Activated T-helper 1 cell treated with anti-CD3 and anti-CD28 coated beads, Interleukin-12 subunit alpha, Interleukin-12 subunit beta, Interleukin-2, Interleukin-4 antibody, amounts not matched to agents 30 ng/mL and 10 ng/mL and 1 ng/mL, durations not matched to agents 14 hours and 24 hours and 36 hours (primary cell): ENCODE data around the gene CCDC60. TPM values are rescaled to one million over a fixed set of nuclear protein-coding genes. Genes with fewer than 3 reads are reported as not detected.

ENCODE experiments used
- DNase-seq: peaks from one replicate; pipeline ENCODE4 v3.0.0; 2021; ENCODE audit warnings: low spot score
- H3K27ac Mint-ChIP-seq: one replicate; pipeline ENCODE4 v1.8.0; 2021; ENCODE audit warnings: mild to moderate bottlenecking, mixed read lengths
- H3K27me3 Mint-ChIP-seq: one replicate; pipeline ENCODE4 v1.8.0; 2022; ENCODE audit warnings: mild to moderate bottlenecking, moderate library complexity, mixed read lengths; ENCODE audit not compliant: insufficient read depth
- H3K36me3 Mint-ChIP-seq: one replicate; pipeline ENCODE4 v1.8.0; 2021; ENCODE audit warnings: low read depth, mixed read lengths
- H3K4me1 Mint-ChIP-seq: one replicate; pipeline ENCODE4 v1.8.0; 2021; ENCODE audit warnings: low read depth, mixed read lengths
- H3K4me3 Mint-ChIP-seq: one replicate; pipeline ENCODE4 v1.8.0; 2021; ENCODE audit warnings: mild to moderate bottlenecking, moderate library complexity, mixed read lengths
- H3K9me3 Mint-ChIP-seq: one replicate; pipeline ENCODE4 v1.8.0; 2021; ENCODE audit warnings: mixed read lengths
- intact Hi-C: fragments of 100-400 bp; cut with micrococcal nuclease; formaldehyde crosslinking; loops from one replicate; pipeline ENCODE4 v1.15.1; 2024
- total RNA-seq: library from RNA; stranded (reverse); gene quantifications from 2 replicates; pipeline ENCODE4 v1.2.3, GENCODE V29; 2022

Gene CCDC60
- total RNA-seq, 1 donor from 2014 or later: not detected

GRCh38 chr12:119314290-119314689, 20.2 kb upstream of the CCDC60 start:
- H3K36me3 Mint-ChIP-seq: no peaks in the 10 kb centered on the region
- intact Hi-C loops: no loop called here
- H3K4me3 Mint-ChIP-seq: no peak overlapping the region
- no peaks in the 10 kb centered on the region for H3K9me3 Mint-ChIP-seq
- no peaks in the 10 kb centered on the region for H3K4me1 Mint-ChIP-seq
- H3K27ac Mint-ChIP-seq: no peak overlapping the region
- DNase-seq: no peak
- no peaks in the 10 kb centered on the region for H3K27me3 Mint-ChIP-seq

GRCh38 chr12:119319638-119320037, 14.9 kb upstream of the CCDC60 start:
- Mint-ChIP-seq H3K27me3 (no peaks in the 10 kb centered on the region), H3K9me3 (no peaks in the 10 kb centered on the region), H3K4me3 (no peak overlapping the region), H3K36me3 (no peaks in the 10 kb centered on the region), H3K4me1 (no peaks in the 10 kb centered on the region), H3K27ac (no peak overlapping the region)
- intact Hi-C loops: no loop called here
- DNase-seq: no peak

GRCh38 chr12:119320678-119321077, 13.9 kb upstream of the CCDC60 start:
- H3K36me3 Mint-ChIP-seq: no peaks in the 10 kb centered on the region
- no peaks in the 10 kb centered on the region for H3K4me1 Mint-ChIP-seq
- intact Hi-C loops: no loop called here
- H3K4me3 Mint-ChIP-seq: no peak overlapping the region
- no peaks in the 10 kb centered on the region for H3K27me3 Mint-ChIP-seq
- no peak for DNase-seq
- H3K9me3 Mint-ChIP-seq: no peaks in the 10 kb centered on the region
- H3K27ac Mint-ChIP-seq: no peak overlapping the region

- no peak for DNase-seq
- Mint-ChIP-seq H3K9me3 (no peaks in the 10 kb centered on the region), H3K27ac (no peak overlapping the region), H3K4me1 (no peaks in the 10 kb centered on the region), H3K27me3 (no peaks in the 10 kb centered on the region), H3K36me3 (no peaks in the 10 kb centered on the region), H3K4me3 (no peak overlapping the region)
- intact Hi-C loops: no loop called here
These were observed 12.2 kb upstream of the CCDC60 start for GRCh38 chr12:119322301-119322723.

GRCh38 chr12:119325813-119326212, 8.7 kb upstream of the CCDC60 start:
- H3K27me3 Mint-ChIP-seq: no peaks in the 10 kb centered on the region

GRCh38 chr12:119326341-119326740, 8.2 kb upstream of the CCDC60 start:
- no peak overlapping the region for H3K4me3 Mint-ChIP-seq
- no peaks in the 10 kb centered on the region for H3K36me3 Mint-ChIP-seq

More at GRCh38 chr12:119325813-119326212, 8.7 kb upstream of the CCDC60 start:
- H3K9me3 Mint-ChIP-seq: no peaks in the 10 kb centered on the region
- H3K4me3 Mint-ChIP-seq: no peak overlapping the region
- no peaks in the 10 kb centered on the region for H3K36me3 Mint-ChIP-seq
- H3K27ac Mint-ChIP-seq: no peak overlapping the region
- H3K4me1 Mint-ChIP-seq: no peaks in the 10 kb centered on the region
- no peak for DNase-seq
- intact Hi-C loops: no loop called here

GRCh38 chr12:119327471-119327870, 7.1 kb upstream of the CCDC60 start:
- H3K4me3 Mint-ChIP-seq: no peak overlapping the region
- DNase-seq: no peak
- H3K27me3 Mint-ChIP-seq: no peaks in the 10 kb centered on the region
- no peaks in the 10 kb centered on the region for H3K9me3 Mint-ChIP-seq
- no peaks in the 10 kb centered on the region for H3K36me3 Mint-ChIP-seq
- H3K27ac Mint-ChIP-seq: no peak overlapping the region
- H3K4me1 Mint-ChIP-seq: no peaks in the 10 kb centered on the region
- intact Hi-C loops: no loop called here

More at GRCh38 chr12:119326341-119326740, 8.2 kb upstream of the CCDC60 start:
- Mint-ChIP-seq H3K27me3 (no peaks in the 10 kb centered on the region), H3K9me3 (no peaks in the 10 kb centered on the region), H3K27ac (no peak overlapping the region), H3K4me1 (no peaks in the 10 kb centered on the region)
- no peak for DNase-seq
- intact Hi-C loops: no loop called here

GRCh38 chr12:119328111-119328510, 6.4 kb upstream of the CCDC60 start:
- H3K27ac Mint-ChIP-seq: no peak overlapping the region
- no peaks in the 10 kb centered on the region for H3K4me1 Mint-ChIP-seq
- H3K27me3 Mint-ChIP-seq: peaks cover 3% of the 10 kb centered on the region
- no peaks in the 10 kb centered on the region for H3K36me3 Mint-ChIP-seq
- H3K9me3 Mint-ChIP-seq: no peaks in the 10 kb centered on the region
- no peak overlapping the region for H3K4me3 Mint-ChIP-seq
- DNase-seq: no peak
- intact Hi-C loops: no loop called here

- DNase-seq: no peak
- H3K9me3 Mint-ChIP-seq: peaks cover 5% of the 10 kb centered on the region
- no peaks in the 10 kb centered on the region for H3K4me1 Mint-ChIP-seq
- H3K4me3 Mint-ChIP-seq: no peak overlapping the region
- H3K36me3 Mint-ChIP-seq: no peaks in the 10 kb centered on the region
- H3K27me3 Mint-ChIP-seq: peaks cover 4% of the 10 kb centered on the region
- intact Hi-C loops: no loop called here
- H3K27ac Mint-ChIP-seq: no peak overlapping the region
These were observed 4.2 kb downstream of the CCDC60 start for GRCh38 chr12:119338593-119339363.

GRCh38 chr12:119340578-119340977, 6.0 kb downstream of the CCDC60 start:
- Mint-ChIP-seq H3K4me1 (no peaks in the 10 kb centered on the region), H3K9me3 (peaks cover 5% of the 10 kb centered on the region), H3K27ac (no peak overlapping the region), H3K36me3 (no peaks in the 10 kb centered on the region), H3K4me3 (no peak overlapping the region), H3K27me3 (no peaks in the 10 kb centered on the region)
- intact Hi-C loops: no loop called here
- DNase-seq: no peak

GRCh38 chr12:119341020-119341419, 6.5 kb downstream of the CCDC60 start:
- intact Hi-C loops: no loop called here
- Mint-ChIP-seq H3K4me1 (no peaks in the 10 kb centered on the region), H3K36me3 (no peaks in the 10 kb centered on the region), H3K4me3 (no peak overlapping the region), H3K27me3 (no peaks in the 10 kb centered on the region), H3K9me3 (peaks cover 5% of the 10 kb centered on the region), H3K27ac (no peak overlapping the region)
- no peak for DNase-seq

GRCh38 chr12:119341988-119342387, 7.5 kb downstream of the CCDC60 start:
- Mint-ChIP-seq H3K9me3 (peaks cover 5% of the 10 kb centered on the region), H3K4me1 (no peaks in the 10 kb centered on the region), H3K36me3 (no peaks in the 10 kb centered on the region), H3K4me3 (no peak overlapping the region), H3K27me3 (no peaks in the 10 kb centered on the region), H3K27ac (no peak overlapping the region)
- DNase-seq: no peak
- intact Hi-C loops: no loop called here

GRCh38 chr12:119343130-119343529, 8.6 kb downstream of the CCDC60 start:
- DNase-seq: no peak
- Mint-ChIP-seq H3K9me3 (peaks cover 5% of the 10 kb centered on the region), H3K36me3 (no peaks in the 10 kb centered on the region), H3K27me3 (no peaks in the 10 kb centered on the region), H3K27ac (no peak overlapping the region), H3K4me3 (no peak overlapping the region), H3K4me1 (no peaks in the 10 kb centered on the region)
- intact Hi-C loops: no loop called here

- Mint-ChIP-seq H3K27me3 (peaks cover 4% of the 10 kb centered on the region), H3K4me1 (no peaks in the 10 kb centered on the region), H3K4me3 (no peak overlapping the region), H3K36me3 (no peaks in the 10 kb centered on the region), H3K27ac (no peak overlapping the region), H3K9me3 (peaks cover 12% of the 10 kb centered on the region)
- intact Hi-C loops: no loop called here
- no peak for DNase-seq
These were observed 19.6 kb downstream of the CCDC60 start for GRCh38 chr12:119354172-119354571.
